Caco-2 (cell line): ENCODE measurements around the gene NPAP1. TPM values are rescaled to one million over a fixed set of nuclear protein-coding genes. Genes with fewer than 3 reads are reported as not detected.

Experiments used
- BruUV-seq: library from RNA; stranded (reverse); fragments of 400-500 nt; replicated peaks from 2 replicates; lab custom pipeline; 2021; lab: Mats Ljungman, UMichigan
- CTCF ChIA-PET: fragments of 300-600 bp; sonication (Branson Sonifier 250); formaldehyde crosslinking; loops from one replicate; lab custom pipeline; 2022; ENCODE audit warnings: antibody characterized with exemption; lab: Charles Lee
- POLR2A ChIA-PET: fragments of 300-600 bp; sonication (Branson Sonifier 250); formaldehyde crosslinking; loops from one replicate; lab custom pipeline; 2022; ENCODE audit warnings: antibody characterized with exemption; lab: Charles Lee
- DNase-seq, 2 experiments: peaks; one replicate each; pipeline versions ENCODE4 v3.0.0 to v3.0.0-alpha.2; 2020 to 2022
- H3K27me3 ChIP-seq: replicated peaks from 2 replicates; pipeline ENCODE4 v1.6.0; 2011; ENCODE audit warnings: low read length; ENCODE audit not compliant: control insufficient read depth, insufficient read depth
- H3K36me3 ChIP-seq: 2 replicates; pipeline ENCODE4 v1.5.1; 2011; ENCODE audit warnings: low read length; ENCODE audit not compliant: control insufficient read depth, insufficient read depth
- H3K4me1 ChIP-seq: fragments of 250-450 bp; sonication (Bioruptor Pico); 2 replicates; pipeline ENCODE4 v1.5.1; 2020; ENCODE audit warnings: mild to moderate bottlenecking
- H3K4me3 ChIP-seq: 2 replicates; pipeline ENCODE4 v1.5.1; 2011; ENCODE audit warnings: low read depth, mild to moderate bottlenecking, control low read depth, low read length
- H3K9me3 ChIP-seq: fragments of 250-450 bp; sonication (Bioruptor Pico); 2 replicates; pipeline ENCODE4 v1.5.1; 2020; ENCODE audit warnings: mild to moderate bottlenecking, moderate library complexity
- H3K27ac Mint-ChIP-seq: one replicate; pipeline ENCODE4 v1.8.0; 2022; ENCODE audit warnings: mixed read lengths; ENCODE audit not compliant: unreplicated experiment
- H3K27me3 Mint-ChIP-seq: one replicate; pipeline ENCODE4 v1.8.0; 2022; ENCODE audit warnings: mixed read lengths; ENCODE audit not compliant: insufficient read depth, unreplicated experiment
- H3K36me3 Mint-ChIP-seq: one replicate; pipeline ENCODE4 v1.8.0; 2022; ENCODE audit warnings: mild to moderate bottlenecking, mixed read lengths; ENCODE audit not compliant: insufficient read depth, unreplicated experiment
- H3K4me1 Mint-ChIP-seq: one replicate; pipeline ENCODE4 v1.8.0; 2022; ENCODE audit warnings: low read depth, mixed read lengths; ENCODE audit not compliant: unreplicated experiment
- H3K4me3 Mint-ChIP-seq: one replicate; pipeline ENCODE4 v1.8.0; 2022; ENCODE audit warnings: mild to moderate bottlenecking, moderate library complexity, mixed read lengths; ENCODE audit not compliant: unreplicated experiment
- H3K9me3 Mint-ChIP-seq: one replicate; pipeline ENCODE4 v1.8.0; 2022; ENCODE audit warnings: mixed read lengths; ENCODE audit not compliant: unreplicated experiment
- intact Hi-C: fragments of 100-400 bp; cut with micrococcal nuclease; formaldehyde crosslinking; loops from one replicate; pipeline ENCODE4 v1.10.0; 2022; ENCODE audit not compliant: unreplicated experiment
- total RNA-seq: library from RNA; stranded (reverse); gene quantifications from 2 replicates; pipeline ENCODE4 v1.2.3, GENCODE V29; 2022
- TF ChIP-seq, protein P1 (sequence below), 2 experiments: fragments of 200-600 bp in 1 of 2; IDR thresholded peaks; 1 replicate in 1 of 2; 2 replicates in 1 of 2; pipeline versions ENCODE4 v1.5.1 to v1.8.0; 2011 to 2022; ENCODE audit warnings: antibody characterized with exemption in 1 of 2, control low read depth in 1 of 2, inconsistent platforms in 1 of 2, low read depth in 1 of 2, low read length in 1 of 2, mild to moderate bottlenecking in 1 of 2, moderate library complexity in 1 of 2; ENCODE audit not compliant: insufficient read depth in 1 of 2, severe bottlenecking in 1 of 2, unreplicated experiment in 1 of 2

The NPAP1 gene
- total RNA-seq, 1 experiment from 2014 or later = not detected

DNA sequence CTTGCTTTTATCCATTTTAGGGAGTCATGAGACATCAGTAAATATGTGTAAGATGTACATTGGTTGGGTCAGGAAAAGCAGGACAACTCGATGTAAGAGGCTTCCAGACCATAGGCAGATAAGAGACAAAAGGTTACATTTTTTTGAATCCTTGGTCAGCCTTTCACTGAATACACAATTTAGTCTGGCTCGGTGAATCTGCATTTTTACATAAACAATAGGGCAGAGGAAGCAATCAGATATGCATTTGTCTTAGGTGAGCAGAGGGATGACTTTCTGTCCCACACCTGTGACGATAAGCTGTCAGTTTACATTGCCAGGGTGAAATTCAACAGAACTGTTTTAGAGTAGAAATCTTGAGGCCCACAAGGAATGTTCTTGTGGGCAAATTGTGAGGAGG is 20.6 kb downstream of the NPAP1 start:
- no peaks in the 10 kb centered on the region for H3K27me3 Mint-ChIP-seq
- Histone ChIP-seq H3K4me1 (no peaks in the 10 kb centered on the region), H3K9me3 (peaks cover 3% of the 10 kb centered on the region; the same call in 1 of the 2 replicates), H3K4me3 (no peak overlapping the region), H3K36me3 (no peaks in the 10 kb centered on the region), H3K27me3 (no peaks in the 10 kb centered on the region)
- H3K4me1 Mint-ChIP-seq = no peaks in the 10 kb centered on the region
- no peak overlapping the region for H3K27ac Mint-ChIP-seq
- intact Hi-C loops = no loop called here
- no peak for DNase-seq
- POLR2A ChIA-PET = no interaction called here
- BruUV-seq = no TSS peak
- CTCF ChIA-PET = no interaction called here
- H3K9me3 Mint-ChIP-seq = peaks cover 10% of the 10 kb centered on the region
- H3K4me3 Mint-ChIP-seq = no peak overlapping the region
- no peaks in the 10 kb centered on the region for H3K36me3 Mint-ChIP-seq
- TF ChIP-seq, protein P1, sequence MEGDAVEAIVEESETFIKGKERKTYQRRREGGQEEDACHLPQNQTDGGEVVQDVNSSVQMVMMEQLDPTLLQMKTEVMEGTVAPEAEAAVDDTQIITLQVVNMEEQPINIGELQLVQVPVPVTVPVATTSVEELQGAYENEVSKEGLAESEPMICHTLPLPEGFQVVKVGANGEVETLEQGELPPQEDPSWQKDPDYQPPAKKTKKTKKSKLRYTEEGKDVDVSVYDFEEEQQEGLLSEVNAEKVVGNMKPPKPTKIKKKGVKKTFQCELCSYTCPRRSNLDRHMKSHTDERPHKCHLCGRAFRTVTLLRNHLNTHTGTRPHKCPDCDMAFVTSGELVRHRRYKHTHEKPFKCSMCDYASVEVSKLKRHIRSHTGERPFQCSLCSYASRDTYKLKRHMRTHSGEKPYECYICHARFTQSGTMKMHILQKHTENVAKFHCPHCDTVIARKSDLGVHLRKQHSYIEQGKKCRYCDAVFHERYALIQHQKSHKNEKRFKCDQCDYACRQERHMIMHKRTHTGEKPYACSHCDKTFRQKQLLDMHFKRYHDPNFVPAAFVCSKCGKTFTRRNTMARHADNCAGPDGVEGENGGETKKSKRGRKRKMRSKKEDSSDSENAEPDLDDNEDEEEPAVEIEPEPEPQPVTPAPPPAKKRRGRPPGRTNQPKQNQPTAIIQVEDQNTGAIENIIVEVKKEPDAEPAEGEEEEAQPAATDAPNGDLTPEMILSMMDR (IDR thresholded peaks at IDR 0.05; ENCODE audit: insufficient read depth in 1 of 2, low read depth in 1 of 2, low read length in 1 of 2, severe bottlenecking in 1 of 2, unreplicated experiment in 1 of 2) = no peak

GRCh38 chr15:24696842-24697241 is 21.3 kb downstream of the NPAP1 start:
- H3K4me1 Mint-ChIP-seq = no peaks in the 10 kb centered on the region
- H3K4me3 Mint-ChIP-seq = no peak overlapping the region
- no TSS peak for BruUV-seq
- H3K27ac Mint-ChIP-seq = no peak overlapping the region
- peaks cover 10% of the 10 kb centered on the region for H3K9me3 Mint-ChIP-seq
- no peaks in the 10 kb centered on the region for H3K36me3 Mint-ChIP-seq
- no peak for DNase-seq
- Histone ChIP-seq H3K36me3 (no peaks in the 10 kb centered on the region), H3K9me3 (no peaks in the 10 kb centered on the region; the same call in 1 of the 2 replicates), H3K4me1 (no peaks in the 10 kb centered on the region), H3K4me3 (no peak overlapping the region), H3K27me3 (no peaks in the 10 kb centered on the region)
- H3K27me3 Mint-ChIP-seq = no peaks in the 10 kb centered on the region
- ChIA-PET CTCF (no interaction called here), POLR2A (no interaction called here)
- intact Hi-C loops = no loop called here
- TF ChIP-seq, protein P1 (IDR thresholded peaks at IDR 0.05; ENCODE audit: insufficient read depth in 1 of 2, low read depth in 1 of 2, low read length in 1 of 2, severe bottlenecking in 1 of 2, unreplicated experiment in 1 of 2) = no peak

DNA sequence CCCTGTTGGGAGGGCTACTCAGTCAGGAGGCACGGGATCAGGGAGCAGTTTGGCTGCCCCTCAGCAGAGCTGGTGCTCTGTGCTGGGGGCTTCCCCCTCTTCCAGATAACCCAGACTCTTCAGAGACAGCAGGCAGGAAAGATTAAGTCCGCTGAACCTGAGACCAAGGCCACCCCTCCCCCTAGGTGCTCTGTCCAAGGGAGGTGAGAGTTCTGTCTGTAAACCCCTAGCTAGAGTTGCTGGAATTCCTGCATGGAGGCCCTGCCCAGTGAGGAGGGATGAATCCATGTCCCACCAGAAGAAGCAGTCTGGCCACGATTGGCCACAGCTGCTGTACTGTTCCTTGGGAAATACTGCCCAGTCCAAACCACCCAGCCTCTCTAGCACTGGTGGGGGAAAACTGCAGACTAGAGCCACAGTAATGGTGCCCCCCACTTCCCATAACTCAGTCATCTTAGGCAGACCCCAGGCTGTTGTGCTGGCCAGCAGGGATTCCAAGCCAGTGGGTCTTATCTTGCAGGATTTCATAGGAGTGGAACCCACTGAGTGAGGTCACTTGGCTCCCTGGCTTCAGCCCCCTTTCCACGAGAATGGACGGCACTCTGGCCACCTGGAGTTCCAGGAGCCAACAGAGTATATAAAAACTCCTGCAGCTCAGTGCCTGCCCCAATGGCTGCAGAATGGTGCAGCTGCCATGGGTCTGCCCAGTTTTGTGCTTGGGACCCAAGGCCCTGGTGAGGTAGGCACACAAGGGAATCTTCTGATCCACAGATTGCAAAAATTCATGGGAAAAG is 42.9 kb downstream of the NPAP1 start:
- H3K4me3 ChIP-seq = no peak overlapping the region
- no peaks in the 10 kb centered on the region for H3K27me3 Mint-ChIP-seq
- POLR2A ChIA-PET = no interaction called here
- no peaks in the 10 kb centered on the region for H3K36me3 Mint-ChIP-seq
- no peak for DNase-seq
- 0 out of 2 replicates have a peak, but pooled peaks cover 1% of the 10 kb centered on the region for H3K9me3 ChIP-seq
- TF ChIP-seq, protein P1 (IDR thresholded peaks at IDR 0.05; ENCODE audit: insufficient read depth in 1 of 2, low read depth in 1 of 2, low read length in 1 of 2, severe bottlenecking in 1 of 2, unreplicated experiment in 1 of 2) = no peak
- no peaks in the 10 kb centered on the region for H3K4me1 ChIP-seq
- H3K27ac Mint-ChIP-seq = no peak overlapping the region
- no peaks in the 10 kb centered on the region for H3K27me3 ChIP-seq
- intact Hi-C loops = no loop called here
- H3K9me3 Mint-ChIP-seq = peaks cover 9% of the 10 kb centered on the region
- no peaks in the 10 kb centered on the region for H3K36me3 ChIP-seq
- no peak overlapping the region for H3K4me3 Mint-ChIP-seq
- BruUV-seq = no TSS peak
- no peaks in the 10 kb centered on the region for H3K4me1 Mint-ChIP-seq
- CTCF ChIA-PET = no interaction called here
